ENCODE data around the gene CCDC73.

- TF ChIP-seq POLR2A (IDR thresholded peaks at IDR 0.05; ENCODE audit: low read depth, low read length) (no peak), POLR2AphosphoS5 (IDR thresholded peaks at IDR 0.05; ENCODE audit: low read depth, low read length) (no peak), TAF1 (IDR thresholded peaks at IDR 0.05; ENCODE audit: borderline replicate concordance, low read depth, low read length) (no peak)
Observed at GRCh38 chr11:32790916-32791315, 3.5 kb downstream of the CCDC73 start.
